Vagina (tissue), 2 donors: Measurements from ENCODE around the gene TXNRD2.

Experiments used
- CTCF ChIP-seq, 3 experiments: fragments of 450-650 bp in 2 of 3; fragments of 200-600 bp in 1 of 3; sonication (generic) in 1 of 3; IDR thresholded peaks; one replicate each; pipeline ENCODE4 v1.5.1; 2017 to 2019; ENCODE audit warnings: antibody characterized with exemption in 3 of 3, mild to moderate bottlenecking in 2 of 3, moderate library complexity in 2 of 3
- POLR2A ChIP-seq, 2 donors: fragments of 450-650 bp; IDR thresholded peaks; one replicate each; pipeline ENCODE4 v1.6.1; 2017; ENCODE audit warnings: antibody characterized with exemption in 2 of 2, mild to moderate bottlenecking in 2 of 2, moderate library complexity in 2 of 2

GRCh38 chr22:19897726-19898125 is 43.9 kb downstream of the TXNRD2 start:
- no peak for TF ChIP-seq CTCF (IDR thresholded peaks at IDR 0.05)
- TF ChIP-seq POLR2A (IDR thresholded peaks at IDR 0.05) = no peak
